Hepatocyte (in vitro differentiated cells): ENCODE measurements around the gene RBMX. TPM values are rescaled to one million over a fixed set of nuclear protein-coding genes. Genes with fewer than 3 reads are reported as not detected.
A peak's percentile ranks its signal among the peaks of the same experiment; 100 is the strongest.
"Not testable (repeated sequence)": the region's sequence is repeated elsewhere in the genome, so short reads cannot be mapped to it uniquely, and the experiment has no call there.

ENCODE experiments used
- DNase-seq: peaks from one replicate; pipeline ENCODE4 v3.0.0-alpha.2; 2016; ENCODE audit warnings: low spot score
- H2AFZ ChIP-seq: fragments of 200-600 bp; sonication (generic); 2 replicates; pipeline ENCODE4 v1.6.0; 2016; ENCODE audit warnings: antibody characterized with exemption, mild to moderate bottlenecking
- H3K27ac ChIP-seq: fragments of 200-600 bp; sonication (generic); 2 replicates; pipeline ENCODE4 v1.5.1; 2016; ENCODE audit warnings: mild to moderate bottlenecking
- H3K27me3 ChIP-seq: fragments of 200-600 bp; sonication (generic); 2 replicates; pipeline ENCODE4 v1.6.1; 2016
- H3K36me3 ChIP-seq: fragments of 200-600 bp; sonication (generic); replicated peaks from 2 replicates; pipeline ENCODE4 v1.5.1; 2016; ENCODE audit warnings: low read depth; ENCODE audit not compliant: insufficient read depth
- H3K4me1 ChIP-seq: fragments of 200-600 bp; sonication (generic); 2 replicates; pipeline ENCODE4 v1.5.1; 2016; ENCODE audit warnings: mild to moderate bottlenecking, moderate library complexity; ENCODE audit not compliant: insufficient read depth
- H3K4me2 ChIP-seq: fragments of 200-600 bp; sonication (generic); 2 replicates; pipeline ENCODE4 v1.6.0; 2016
- H3K4me3 ChIP-seq: fragments of 200-600 bp; sonication (generic); 2 replicates; pipeline ENCODE4 v1.5.1; 2016; ENCODE audit warnings: mild to moderate bottlenecking
- H3K79me2 ChIP-seq: fragments of 200-600 bp; sonication (generic); 2 replicates; pipeline ENCODE4 v1.6.0; 2017; ENCODE audit warnings: mild to moderate bottlenecking
- H3K9me2 ChIP-seq: fragments of 200-600 bp; sonication (generic); replicated peaks from 2 replicates; pipeline ENCODE4 v1.6.0; 2017; ENCODE audit warnings: mild to moderate bottlenecking; ENCODE audit not compliant: insufficient read depth
- H3K9me3 ChIP-seq: fragments of 200-600 bp; sonication (generic); 2 replicates; pipeline ENCODE4 v1.5.1; 2016; ENCODE audit warnings: low read depth, mild to moderate bottlenecking
- H4K20me1 ChIP-seq: fragments of 200-600 bp; sonication (generic); 2 replicates; pipeline ENCODE4 v1.6.0; 2016; ENCODE audit warnings: mild to moderate bottlenecking; ENCODE audit not compliant: insufficient read depth, poor library complexity, severe bottlenecking
- CTCF ChIP-seq: fragments of 200-600 bp; sonication (generic); IDR thresholded peaks from 2 replicates; pipeline ENCODE4 v1.5.1; 2016; ENCODE audit warnings: antibody characterized with exemption, mild to moderate bottlenecking; ENCODE audit not compliant: poor library complexity
- EZH2 ChIP-seq: fragments of 200-600 bp; sonication (generic); IDR thresholded peaks from 2 replicates; pipeline ENCODE4 v1.6.1; 2016; ENCODE audit warnings: antibody characterized with exemption, mild to moderate bottlenecking, borderline replicate concordance
- EZH2phosphoT487 ChIP-seq: fragments of 200-600 bp; sonication (generic); IDR thresholded peaks from one replicate; pipeline ENCODE4 v1.6.1; 2018; ENCODE audit warnings: antibody characterized with exemption, mild to moderate bottlenecking, low read depth, moderate library complexity; ENCODE audit not compliant: unreplicated experiment, severe bottlenecking
- WGBS: methylation state at CpG from one replicate; pipeline ENCODE4 v1.1.6; 2016; ENCODE audit warnings: low lambda C conversion rate; ENCODE audit errors: missing lambda C conversion rate; 5-methylcytosine and 5-hydroxymethylcytosine counted together
- polyA plus RNA-seq: library from polyadenylated mRNA; unstranded; fragments of >200 nt; fragmentation: Nextera tagmentation; extraction: Ambion mirVana; gene quantifications from 2 replicates; pipeline ENCODE4 v1.2.1, GENCODE V29; 2016
- total RNA-seq: library from RNA; depleted of rRNA; stranded (reverse); fragments of >200 nt; gene quantifications from 2 replicates; pipeline ENCODE4 v1.2.3, GENCODE V29; 2014

RBMX gene
- total and polyA plus RNA-seq, 2 experiments from 2014 or later, result 116 to 262 TPM

- TF ChIP-seq EZH2, result no peak
- H3K9me2 ChIP-seq, result no peaks in the 10 kb centered on the region
- H3K9me3 ChIP-seq, result no peaks in the 10 kb centered on the region
- DNase-seq, result peak; percentile 85
- H2AFZ ChIP-seq, result peak overlapping the region; percentile 72
- no peaks in the 10 kb centered on the region for H4K20me1 ChIP-seq
- H3K4me3 ChIP-seq, result peak overlapping the region; percentile 63
- no peaks in the 10 kb centered on the region for H3K27me3 ChIP-seq
- H3K27ac ChIP-seq, result peak overlapping the region; percentile 85
- no peaks in the 10 kb centered on the region for H3K4me1 ChIP-seq
- 39% methylated on average over 22 of the region's 47 CpGs for WGBS
- no peaks in the 10 kb centered on the region for H3K79me2 ChIP-seq
- H3K4me2 ChIP-seq, result peak overlapping the region; percentile 83
- H3K36me3 ChIP-seq, result no peaks in the 10 kb centered on the region
Measured at GRCh38 chrX:136909119-136909705, 28.7 kb upstream of the RBMX start.

DNA sequence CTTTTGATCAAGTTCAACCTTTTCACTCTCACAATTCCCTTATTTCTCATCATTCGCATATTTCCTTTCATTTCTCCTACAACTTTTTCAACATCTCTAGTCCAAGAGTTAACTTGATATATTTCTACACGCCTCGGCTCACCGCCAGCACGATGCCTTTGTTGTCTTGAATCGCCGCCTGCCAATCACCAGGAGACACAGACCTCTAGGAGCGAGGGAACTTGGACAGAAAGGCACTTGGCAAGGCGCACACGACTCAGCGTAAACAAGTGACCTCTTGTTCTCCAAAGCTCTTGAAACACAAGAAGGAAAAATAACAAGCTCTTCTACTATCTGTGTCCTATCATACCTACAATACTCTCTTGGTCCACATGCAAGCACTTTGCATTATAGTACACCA, 27.1 kb upstream of the RBMX start:
- H4K20me1 ChIP-seq, result no peaks in the 10 kb centered on the region
- no peak overlapping the region for H3K4me3 ChIP-seq
- no peaks in the 10 kb centered on the region for H3K27me3 ChIP-seq
- TF ChIP-seq EZH2phosphoT487 (no peak), EZH2 (no peak), CTCF (no peak)
- no peak overlapping the region for H3K4me2 ChIP-seq
- H3K79me2 ChIP-seq, result no peaks in the 10 kb centered on the region
- DNase-seq, result no peak
- H3K27ac ChIP-seq, result no peak overlapping the region
- H3K9me2 ChIP-seq, result no peaks in the 10 kb centered on the region
- no peak overlapping the region for H2AFZ ChIP-seq
- H3K36me3 ChIP-seq, result no peaks in the 10 kb centered on the region
- WGBS, result 80% methylated on average over 11 of the region's 11 CpGs
- no peaks in the 10 kb centered on the region for H3K9me3 ChIP-seq
- no peaks in the 10 kb centered on the region for H3K4me1 ChIP-seq

DNA sequence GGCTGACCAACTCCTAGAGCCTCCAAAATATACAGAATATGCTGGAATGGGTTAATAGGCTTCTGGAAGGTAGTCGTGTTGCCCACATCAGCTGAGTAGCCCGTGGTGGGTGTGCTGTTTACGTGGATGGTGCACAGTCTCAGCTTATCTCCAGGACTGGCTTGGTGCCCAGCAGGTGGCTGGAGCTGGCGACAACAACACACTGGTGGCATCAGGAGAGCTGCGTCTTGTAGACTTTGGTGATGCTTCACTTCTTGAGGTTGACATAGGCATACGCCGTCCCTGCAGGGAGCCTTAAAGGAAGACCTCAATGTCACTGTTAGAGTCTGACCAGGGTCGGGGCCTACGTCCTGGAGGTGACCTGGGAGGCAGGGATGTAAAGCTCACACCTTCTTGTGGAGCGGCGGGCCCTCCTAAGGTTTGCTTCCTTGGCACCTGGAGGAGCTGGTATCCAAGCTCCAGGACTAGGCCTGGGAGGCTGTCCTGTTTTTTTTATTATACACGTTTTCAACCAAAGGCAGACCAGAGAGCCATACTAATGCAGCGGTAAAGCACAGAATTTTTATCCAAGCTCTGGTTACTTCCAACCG, 26.5 kb upstream of the RBMX start:
- WGBS, result 86% methylated on average over 14 of the region's 14 CpGs
- TF ChIP-seq EZH2, result no peak
- no peak for TF ChIP-seq EZH2phosphoT487
- TF ChIP-seq CTCF, result no peak
- Histone ChIP-seq H3K27ac (no peak overlapping the region), H3K79me2 (no peaks in the 10 kb centered on the region), H3K9me2 (no peaks in the 10 kb centered on the region), H3K4me1 (no peaks in the 10 kb centered on the region), H3K36me3 (no peaks in the 10 kb centered on the region), H3K9me3 (no peaks in the 10 kb centered on the region), H2AFZ (no peak overlapping the region), H3K27me3 (no peaks in the 10 kb centered on the region), H3K4me3 (no peak overlapping the region), H3K4me2 (no peak overlapping the region), H4K20me1 (no peaks in the 10 kb centered on the region)
- no peak for DNase-seq

GRCh38 chrX:136904067-136904466, 23.5 kb upstream of the RBMX start:
- H3K4me3 ChIP-seq, H3K36me3 ChIP-seq, H2AFZ ChIP-seq, DNase-seq, H4K20me1 ChIP-seq, H3K9me3 ChIP-seq, H3K4me2 ChIP-seq, H3K27ac ChIP-seq, H3K79me2 ChIP-seq, H3K9me2 ChIP-seq, H3K27me3 ChIP-seq, H3K4me1 ChIP-seq: not testable (repeated sequence)
- 73% methylated on average over 4 of the region's 4 CpGs for WGBS

DNA sequence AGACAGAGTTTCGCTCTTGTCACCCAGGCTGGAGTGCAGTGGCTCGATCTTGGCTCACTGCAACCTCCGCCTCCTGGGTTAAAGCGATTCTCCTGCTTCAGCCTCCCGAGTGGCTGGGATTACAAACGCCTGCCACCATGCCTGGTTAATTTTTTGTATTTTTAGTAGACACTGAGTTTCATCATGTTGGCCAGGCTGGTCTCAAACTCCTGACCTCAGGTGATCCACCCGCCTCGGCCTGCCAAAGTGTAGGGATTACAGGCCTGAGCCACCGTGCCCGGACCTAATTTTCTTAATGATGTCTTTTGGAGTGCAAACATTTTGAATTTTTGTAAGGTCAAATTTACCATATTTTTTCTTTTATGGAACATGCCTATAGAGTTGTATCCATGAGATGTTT, 19.5 kb upstream of the RBMX start:
- WGBS, result 93% methylated on average over 10 of the region's 10 CpGs
- not testable (repeated sequence) for H3K4me3 ChIP-seq, H3K4me1 ChIP-seq, H3K27ac ChIP-seq, H3K79me2 ChIP-seq, H3K4me2 ChIP-seq, H2AFZ ChIP-seq, H4K20me1 ChIP-seq, H3K27me3 ChIP-seq, H3K9me2 ChIP-seq, DNase-seq, H3K9me3 ChIP-seq, H3K36me3 ChIP-seq
